NCI-H187 (cell line): Measurements from ENCODE around the gene STK36.
A peak's percentile ranks its signal among the peaks of the same experiment; 100 is the strongest.

Experiments used
- DNase-seq, 2 experiments: peaks; one replicate each; lab custom pipeline; 2025; lab: John Stamatoyannopoulos, UW

Gene STK36

DNA sequence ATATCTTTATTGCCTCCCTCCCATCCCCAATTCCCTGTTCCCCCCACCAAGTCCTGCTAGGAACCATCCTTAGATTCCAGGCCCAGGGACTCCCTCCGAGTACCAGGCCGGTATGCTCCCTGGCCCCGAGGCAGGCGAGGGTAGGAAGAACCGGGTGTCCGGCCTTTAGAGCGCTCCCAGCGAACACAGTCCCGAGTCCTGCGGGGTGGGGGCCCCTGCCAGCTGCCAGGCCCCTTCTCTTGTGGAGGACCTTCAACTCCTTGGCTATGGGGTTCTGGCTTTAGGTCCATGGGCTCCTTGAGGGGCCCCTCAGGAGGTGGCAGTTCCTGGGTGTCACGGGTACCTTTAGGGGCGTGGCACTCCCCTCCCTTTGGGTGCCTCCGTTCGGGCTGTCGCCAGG, 8.0 kb upstream of the STK36 start:
- DNase-seq: no peak

DNA sequence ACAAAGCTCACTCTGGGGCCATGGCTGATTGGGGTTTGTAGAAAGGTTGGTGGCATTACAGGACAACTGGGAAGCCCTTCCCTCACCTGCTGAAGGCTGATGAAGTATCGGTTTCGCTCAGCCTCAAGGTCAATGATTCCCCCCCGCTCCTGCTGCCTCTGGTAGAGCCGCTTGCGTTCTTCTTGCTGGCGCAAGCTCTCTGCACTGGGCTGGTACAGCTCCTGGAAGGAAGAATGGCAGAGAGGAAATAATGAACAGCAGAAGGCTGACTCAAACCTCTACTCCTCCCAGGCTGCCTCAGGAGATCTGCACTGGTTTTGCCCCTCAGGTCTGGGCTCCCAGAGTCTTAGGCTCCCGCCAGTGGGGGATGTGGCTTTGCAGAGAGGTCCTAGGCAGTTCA, 7.2 kb upstream of the STK36 start:
- DNase-seq: no peak

DNA sequence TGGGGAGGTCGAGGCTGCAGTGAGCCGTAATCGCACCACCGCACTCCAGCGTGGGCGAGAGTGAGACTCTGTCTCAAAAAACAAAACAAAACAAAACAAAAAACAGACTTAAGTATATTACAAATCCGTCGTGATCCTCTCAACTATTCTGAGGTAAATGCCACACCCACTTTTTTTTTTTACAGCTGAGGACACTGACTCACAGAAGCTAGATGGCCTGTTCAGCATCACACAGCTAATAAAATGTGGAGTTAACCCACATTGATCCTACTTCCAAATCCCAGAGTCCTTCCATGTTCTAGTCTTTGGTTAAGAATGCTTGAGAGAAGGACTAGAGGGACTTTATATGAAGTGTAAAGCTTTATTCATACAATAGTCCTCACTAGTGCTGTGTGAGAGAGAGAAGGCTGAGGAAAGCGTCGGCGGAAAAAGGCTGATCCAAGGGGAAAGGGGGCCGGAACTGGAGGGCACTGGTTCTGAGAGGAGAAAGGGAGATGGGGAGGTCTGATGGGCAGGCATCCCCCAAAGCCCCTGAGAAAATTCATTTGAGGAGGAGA, 711 bp upstream of the STK36 start:
- DNase-seq: no peak

DNA sequence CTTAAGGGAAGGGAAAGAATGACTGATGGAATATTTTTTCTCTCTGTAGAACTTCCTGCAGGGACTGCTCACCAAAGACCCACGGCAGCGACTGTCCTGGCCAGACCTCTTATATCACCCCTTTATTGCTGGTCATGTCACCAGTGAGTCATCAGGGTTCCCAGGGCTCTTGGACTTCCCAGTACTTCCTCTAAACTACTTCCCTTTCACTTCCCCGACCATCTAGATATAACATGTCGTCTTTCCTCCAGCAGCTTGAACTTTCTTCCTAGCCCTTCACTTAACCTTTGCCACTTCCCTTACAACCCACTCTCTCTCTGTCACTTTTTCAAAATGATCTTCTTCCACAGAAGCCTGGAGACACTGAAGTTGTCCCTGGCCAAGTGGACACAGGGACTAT, 7.2 kb downstream of the STK36 start:
- no peak for DNase-seq

DNA sequence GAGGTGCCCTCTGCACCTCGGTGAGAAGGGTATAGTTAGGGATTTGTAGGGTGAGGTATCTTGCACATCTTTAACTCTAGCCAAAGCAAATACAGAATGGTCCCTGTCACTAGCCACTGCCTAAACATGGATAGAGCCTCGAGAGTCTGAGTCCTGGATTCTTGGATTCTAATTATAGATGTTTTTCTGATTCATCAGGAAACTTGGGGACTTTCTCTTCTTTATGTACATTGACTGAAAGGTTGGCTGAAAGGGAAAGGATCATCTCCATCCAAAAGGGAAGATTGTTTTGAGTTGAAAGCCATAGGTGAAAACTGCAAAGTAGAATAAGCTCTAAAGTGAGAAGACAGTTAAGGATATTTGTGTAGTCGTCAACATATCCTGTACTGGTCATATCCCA, 8.2 kb downstream of the STK36 start:
- DNase-seq: no peak

DNA sequence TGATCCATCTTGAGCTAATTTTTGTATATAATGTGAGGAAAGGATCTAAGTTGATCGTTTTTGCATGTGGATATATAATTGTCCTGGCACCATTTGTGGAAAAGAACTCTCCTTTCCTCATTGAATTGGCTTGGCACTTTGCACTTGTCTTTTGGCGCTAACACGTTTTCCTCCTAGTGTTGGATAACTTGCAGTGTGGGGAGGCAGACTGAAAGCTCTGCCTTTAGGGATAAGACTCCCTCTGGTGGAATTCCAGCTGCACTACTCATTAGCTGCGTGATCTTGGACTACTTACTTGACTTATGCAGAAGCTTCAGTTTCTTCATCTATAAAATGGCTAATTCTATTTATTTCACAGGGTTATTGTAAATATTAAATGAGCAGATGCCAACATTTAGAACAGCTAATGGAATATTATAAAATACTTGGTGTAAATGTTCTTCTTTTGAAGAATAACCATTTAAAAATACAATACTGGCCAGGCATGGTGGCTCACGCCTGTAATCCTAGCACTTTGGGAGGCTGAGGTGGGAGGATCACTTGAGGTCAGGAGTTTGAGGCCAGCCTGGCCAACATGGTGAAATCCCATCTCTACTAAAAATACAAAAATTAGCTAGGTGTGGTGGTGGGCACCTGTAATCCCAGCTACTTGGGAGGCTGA, 15.6 kb downstream of the STK36 start:
- peak in 1 of 2 experiments; percentile 1 for DNase-seq

DNA sequence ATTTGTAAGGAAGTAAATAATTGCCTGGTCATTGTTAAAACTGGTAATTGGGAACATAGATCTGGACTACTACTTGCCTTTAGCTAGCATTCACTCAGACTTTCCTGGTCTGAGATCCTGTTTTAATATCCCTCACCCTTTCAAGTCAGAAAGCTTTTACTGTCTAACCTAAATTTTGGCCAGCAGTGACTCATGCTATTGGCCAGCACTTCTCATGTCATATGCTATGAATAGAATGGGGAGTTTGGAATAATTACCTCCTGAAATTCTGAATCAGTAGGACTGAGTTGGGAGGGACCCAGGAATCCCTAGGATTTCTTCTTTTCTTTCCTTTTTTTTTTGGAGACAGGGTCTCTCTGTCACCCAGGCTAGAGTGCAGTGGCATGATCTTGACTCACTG, 19.3 kb downstream of the STK36 start:
- no peak for DNase-seq

DNA sequence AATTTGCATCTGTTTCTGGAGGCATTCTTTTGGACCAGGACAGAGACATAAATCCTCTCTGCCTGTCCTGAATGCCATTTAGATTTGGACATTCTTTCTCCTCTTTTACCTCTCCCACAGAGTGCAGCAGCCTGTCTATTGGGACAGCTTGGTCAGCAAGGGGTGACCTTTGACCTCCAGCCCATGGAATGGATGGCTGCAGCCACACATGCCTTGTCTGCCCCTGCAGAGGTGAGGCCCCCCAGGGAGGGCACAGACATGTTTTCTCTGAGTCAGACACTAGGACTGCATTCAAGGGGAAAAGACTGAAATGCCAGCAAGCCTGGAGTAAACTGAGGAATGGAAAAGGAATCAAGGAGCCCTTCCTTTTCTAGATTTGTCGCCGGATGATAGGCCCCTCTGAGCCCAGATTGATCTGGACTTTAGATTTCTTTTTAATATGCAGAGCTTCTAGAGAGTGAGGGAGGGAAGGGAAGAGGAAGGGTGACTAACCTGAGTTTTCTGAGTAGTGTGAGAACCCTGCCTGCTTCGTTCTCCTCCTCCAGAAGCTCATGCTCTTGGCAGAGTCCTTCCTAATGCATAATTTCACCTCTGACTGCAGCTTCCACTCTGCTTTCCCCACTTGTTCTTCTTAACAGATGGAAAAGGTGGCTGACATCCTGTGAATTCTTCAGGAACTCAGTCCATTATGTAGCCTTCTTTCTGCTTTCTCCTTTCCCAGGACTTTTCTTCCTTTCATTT, 22.7 kb downstream of the STK36 start:
- DNase-seq: no peak

DNA sequence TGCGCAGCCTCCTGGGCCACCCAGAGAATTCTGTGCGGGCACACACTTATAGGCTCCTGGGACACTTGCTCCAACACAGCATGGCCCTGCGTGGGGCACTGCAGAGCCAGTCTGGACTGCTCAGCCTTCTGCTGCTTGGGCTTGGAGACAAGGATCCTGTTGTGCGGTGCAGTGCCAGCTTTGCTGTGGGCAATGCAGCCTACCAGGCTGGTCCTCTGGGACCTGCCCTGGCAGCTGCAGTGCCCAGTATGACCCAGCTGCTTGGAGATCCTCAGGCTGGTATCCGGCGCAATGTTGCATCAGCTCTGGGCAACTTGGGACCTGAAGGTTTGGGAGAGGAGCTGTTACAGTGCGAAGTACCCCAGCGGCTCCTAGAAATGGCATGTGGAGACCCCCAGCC, 27.0 kb downstream of the STK36 start:
- no peak for DNase-seq

DNA sequence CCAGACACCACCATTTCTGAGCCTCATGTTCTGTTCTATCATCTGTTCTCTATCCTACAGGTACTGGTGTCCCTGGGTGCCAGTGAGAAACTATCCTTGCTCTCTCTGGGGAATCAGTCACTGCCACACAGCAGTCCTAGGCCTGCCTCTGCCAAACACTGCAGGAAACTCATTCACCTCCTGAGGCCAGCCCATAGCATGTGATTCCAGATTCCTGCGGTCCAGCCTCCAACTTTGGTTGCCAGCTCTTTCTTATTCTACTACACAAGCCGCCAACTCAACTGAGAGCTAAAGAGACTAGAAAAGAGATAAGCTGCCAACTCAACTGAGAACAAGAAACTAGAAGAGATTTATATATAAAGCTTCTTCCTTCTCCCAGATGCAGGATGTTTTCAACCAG, 29.9 kb downstream of the STK36 start:
- no peak for DNase-seq

DNA sequence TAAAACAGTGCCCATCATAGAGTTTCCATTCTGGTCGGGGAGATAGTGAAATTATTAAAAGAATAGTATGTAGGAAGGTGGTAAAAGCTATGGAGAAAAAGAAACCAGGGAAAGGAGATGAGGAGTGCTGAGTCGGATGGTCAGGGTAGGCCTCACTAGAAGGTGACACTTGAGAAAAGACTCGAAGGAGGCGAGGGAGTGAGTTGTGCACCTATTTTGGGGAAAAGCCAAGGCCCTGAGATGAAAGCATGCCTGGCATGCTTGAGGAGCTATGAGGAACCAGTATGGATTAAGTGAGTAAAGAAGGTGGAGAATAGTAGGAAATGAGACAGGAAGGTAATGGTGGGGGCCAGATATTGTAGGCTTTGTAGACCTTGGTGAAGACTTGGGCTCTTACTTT, 31.5 kb downstream of the STK36 start:
- DNase-seq: no peak

DNA sequence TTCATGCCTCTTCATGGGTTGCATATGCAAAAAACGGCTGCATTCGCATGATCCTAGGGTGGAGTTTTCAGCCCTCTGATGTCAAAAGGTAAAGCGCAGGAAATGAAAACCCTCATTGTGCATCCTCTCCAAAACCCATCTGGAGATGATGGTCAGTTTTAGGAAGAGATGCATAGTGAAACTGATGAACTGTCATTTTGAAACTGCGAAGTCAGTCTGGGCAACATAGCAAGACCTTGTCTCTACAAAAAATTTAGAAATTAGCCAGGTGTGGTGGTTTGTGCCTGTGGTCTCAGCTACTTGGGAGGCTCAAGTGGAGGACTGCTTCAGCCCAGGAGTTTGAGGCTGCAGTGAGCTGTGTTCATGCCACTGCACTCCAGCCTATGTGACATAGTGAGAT, 36.2 kb downstream of the STK36 start:
- no peak for DNase-seq

DNA sequence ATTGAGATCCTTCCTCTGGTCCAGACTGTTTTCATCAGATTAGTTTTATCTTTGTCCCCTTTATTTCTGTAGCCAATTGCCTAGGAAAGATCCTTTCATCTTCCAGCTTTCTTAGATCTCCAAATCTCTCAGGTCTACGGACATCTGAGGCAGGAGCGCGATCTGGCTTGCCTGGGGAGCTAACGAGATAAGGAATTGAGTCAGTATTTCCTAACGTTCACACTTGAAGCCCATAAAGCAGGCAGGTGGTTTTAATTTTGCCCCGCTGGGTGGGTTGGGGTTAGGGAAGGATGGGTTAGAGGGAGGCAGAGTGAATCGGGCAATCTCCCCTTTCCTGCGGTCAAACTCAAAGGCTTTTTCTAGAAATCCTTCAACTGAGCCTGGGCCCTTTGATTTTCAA, 38.0 kb downstream of the STK36 start:
- no peak for DNase-seq

DNA sequence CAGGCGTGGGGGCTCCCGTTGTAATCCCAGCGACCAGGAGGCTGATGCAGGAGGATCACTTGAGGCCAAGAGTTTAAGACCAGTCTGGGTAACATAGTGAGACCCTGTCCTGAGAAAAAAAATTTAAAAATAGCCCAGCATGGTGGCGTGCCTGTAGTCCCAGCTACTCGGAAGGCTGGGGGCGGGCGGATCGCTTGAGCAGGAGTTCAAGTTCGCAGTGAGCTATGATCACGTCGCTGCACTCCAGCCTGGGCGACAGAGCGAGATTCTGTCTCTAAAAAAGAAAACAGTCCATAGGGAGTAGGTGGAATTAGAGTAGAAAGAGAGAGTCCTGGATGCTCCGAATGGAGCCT, 38.4 kb downstream of the STK36 start:
- DNase-seq: no peak

DNA sequence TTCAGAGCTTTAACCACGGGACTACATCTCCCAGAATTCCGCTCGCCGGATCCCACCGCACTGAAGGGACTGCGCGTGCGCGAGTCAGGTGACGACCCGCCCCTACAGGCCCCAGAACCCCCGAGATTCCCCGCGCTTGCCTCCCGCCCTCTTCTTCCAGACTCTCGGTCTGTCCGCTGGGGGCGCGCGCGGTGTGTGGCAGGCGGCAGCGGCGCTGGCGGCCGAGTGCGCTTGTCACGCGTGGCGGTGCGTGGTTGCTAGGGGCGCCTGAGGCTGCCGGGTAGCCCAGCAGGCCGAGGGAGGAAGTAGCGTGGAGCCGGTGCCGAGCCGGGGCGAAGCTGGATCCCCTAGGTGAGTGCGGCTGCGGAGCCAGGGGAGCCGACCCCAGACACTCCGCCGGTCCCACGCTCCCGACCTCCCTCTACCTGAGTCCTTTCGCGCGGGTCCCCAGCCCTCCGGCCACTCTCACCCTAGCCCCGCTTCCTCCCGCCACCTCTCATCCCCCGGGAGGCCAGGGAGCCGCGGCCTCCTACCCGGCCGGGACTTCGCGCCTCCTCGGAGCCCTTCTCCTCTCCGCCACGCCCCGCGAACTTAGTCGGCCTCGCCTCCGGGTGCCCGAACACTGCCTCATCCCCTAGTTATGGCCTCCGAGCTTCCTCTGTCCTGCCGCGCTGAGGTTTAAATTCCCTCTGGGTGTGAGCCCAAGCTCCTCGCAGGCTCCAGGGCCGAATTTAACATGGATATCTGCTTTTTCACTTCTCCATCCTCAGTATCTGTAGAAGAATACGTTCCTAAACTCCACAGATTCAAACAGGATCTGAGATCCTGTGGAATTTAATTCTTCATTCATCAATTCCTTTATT, 39.0 kb downstream of the STK36 start, which contains the start of gene TTLL4:
Gene TTLL4 (plus strand): TSS at position 149 of the 863 bp plus-strand sequence. CDS start 26,842 bp downstream, outside the sequence.
- DNase-seq: peak; percentile 33 to 80

DNA sequence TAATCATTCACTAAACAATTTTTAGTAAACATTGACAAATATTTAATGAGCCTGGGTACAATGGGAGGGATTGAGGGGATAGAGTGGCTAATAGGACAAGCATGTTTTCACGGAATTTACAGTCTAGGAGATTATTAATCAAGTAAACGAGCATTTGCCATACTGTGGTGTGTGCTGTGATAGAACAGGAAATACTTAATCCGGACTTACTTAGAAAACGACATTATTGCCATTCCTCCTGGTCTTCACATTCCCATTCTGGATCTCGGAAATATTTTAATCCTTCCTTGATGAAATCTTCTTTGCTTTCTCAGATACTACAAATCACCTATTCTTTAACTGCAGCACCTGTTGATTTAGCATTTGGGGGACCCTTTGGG, 39.7 kb downstream of the STK36 start:
- DNase-seq: no peak

DNA sequence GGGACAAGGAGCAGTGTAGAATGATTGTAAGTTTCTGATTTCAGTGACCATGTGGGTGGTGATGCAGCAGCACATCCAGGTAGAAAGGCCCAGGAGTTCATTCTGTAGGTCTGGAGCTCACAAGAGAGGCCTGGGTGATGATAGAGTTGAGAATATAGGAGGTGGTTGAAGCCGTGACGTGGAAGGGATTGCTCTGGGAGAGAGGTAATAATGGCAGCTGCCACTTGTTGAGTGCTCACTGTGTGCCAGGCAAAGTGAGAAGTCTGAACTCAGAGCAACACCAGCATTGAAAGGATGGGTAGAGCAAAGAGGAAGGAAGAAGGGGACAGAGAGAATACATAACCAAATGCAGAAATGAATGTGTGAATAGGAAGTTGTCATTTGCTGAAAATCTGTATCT, 42.0 kb downstream of the STK36 start:
- DNase-seq: no peak

DNA sequence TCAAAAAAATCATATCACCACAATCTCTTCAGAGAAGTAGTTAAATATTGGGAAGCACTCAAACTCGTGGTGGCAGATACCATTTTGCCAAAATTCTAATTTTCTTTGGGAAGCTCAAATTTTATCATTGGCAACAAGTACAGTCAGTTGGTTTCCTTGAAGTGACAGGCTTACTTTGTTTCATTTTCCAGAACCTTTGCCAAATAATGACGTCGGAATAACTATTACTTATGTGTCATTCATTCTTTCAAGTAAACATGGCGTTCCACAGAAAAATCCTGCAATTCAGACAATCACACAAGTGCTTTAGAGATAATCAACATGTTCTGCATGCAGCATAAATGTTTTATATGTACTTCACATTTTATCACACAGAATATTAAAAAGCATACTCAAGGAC, 44.2 kb downstream of the STK36 start:
- DNase-seq: no peak

DNA sequence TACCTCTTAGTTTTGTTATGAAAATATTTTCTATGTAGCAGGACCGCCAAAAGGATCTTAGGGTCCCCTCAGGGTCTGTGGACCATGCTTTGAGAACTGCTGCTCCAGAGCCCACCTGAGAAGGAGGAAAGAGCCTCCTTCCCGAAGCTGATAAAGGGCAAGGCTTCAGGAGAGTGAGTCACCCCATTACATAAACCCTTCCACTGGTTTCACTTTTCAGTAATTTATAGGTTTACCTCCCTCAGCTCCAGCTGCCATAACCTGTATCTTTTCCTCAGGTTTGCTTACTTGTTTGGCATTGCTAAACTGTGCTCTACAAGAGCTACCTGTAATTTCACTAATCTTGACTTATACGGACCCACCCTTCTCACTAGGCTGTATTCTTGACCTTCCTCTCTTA, 45.4 kb downstream of the STK36 start:
- no peak for DNase-seq

DNA sequence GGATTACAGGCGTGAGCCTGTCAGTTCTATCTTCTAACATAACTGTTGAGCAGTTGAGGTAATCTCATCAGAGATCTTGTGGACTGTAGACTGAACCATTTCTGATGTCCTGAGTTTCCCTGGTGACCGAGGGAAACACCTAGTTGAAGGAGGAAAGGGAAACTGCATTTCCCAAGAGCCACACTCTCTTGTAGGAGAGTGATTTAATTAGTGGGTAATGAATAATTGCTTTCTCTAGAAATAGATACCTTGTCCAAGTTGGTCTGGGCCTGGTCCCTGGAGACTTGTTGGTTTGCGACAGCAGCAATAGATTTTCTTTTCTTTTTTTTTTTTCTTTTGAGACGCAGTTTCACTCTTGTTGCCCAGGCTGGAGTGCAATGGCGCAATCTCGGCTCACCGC, 46.2 kb downstream of the STK36 start:
- no peak for DNase-seq

DNA sequence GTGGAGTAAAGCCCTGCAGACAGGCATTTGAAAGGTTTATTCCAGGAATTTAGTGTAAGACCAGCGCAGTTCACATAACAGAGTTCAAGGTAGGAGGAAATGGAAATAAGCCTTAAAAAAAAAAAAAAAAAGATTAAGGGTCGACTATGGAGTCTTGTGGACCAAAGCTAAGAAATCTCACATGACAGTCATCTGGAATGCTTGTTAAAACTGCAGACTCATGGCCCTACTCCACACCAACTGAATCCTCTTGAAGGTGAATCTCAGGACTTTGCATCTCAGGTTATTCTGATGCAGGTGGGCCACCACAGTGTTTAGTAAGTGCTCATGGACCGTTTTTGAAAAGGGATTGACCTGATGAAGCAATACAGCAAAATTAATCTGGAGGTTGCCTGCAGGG, 47.6 kb downstream of the STK36 start:
- DNase-seq: no peak
